ENCODE results near the gene FAM174C. TPM values are rescaled to one million over a fixed set of nuclear protein-coding genes. Genes with fewer than 3 reads are reported as not detected.
"Not testable (repeated sequence)": the region's sequence is repeated elsewhere in the genome, so short reads cannot be mapped to it uniquely, and the experiment has no call there.

The FAM174C gene
- polyA plus RNA-seq, 6 donors from 2014 or later: 48.9 to 80.0 (median 64.7) TPM

DNA sequence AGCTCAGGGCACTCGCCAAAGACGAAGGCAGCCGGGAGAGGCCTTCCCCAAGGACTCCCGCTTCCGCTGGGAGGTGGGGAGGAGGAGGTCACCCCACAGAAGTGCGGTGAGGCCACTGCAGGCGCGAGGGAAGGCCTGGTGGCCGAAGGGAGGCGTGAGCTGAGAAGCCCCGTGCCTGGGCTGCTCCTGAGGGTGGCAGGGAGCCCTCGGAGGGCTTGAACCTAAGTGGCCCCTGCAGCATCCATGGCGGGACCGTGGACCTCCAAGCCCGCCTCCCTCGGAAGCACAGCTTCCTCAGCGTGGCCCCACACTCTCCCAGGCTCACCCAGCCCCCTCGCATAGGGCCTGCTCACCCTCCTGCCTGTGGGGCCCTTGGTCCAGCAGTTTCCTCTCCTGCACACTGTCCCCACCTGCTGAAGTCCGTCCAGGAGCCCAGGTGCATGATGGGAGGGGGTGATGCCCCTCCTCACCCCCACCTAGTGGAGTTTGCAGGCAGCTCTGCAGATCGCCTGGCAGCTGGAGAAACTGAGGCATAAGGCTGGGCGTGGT lies 36.3 kb downstream of the FAM174C start:
- Mint-ChIP-seq H3K27ac (no peak overlapping the region), H3K9me3 (no peaks in the 10 kb centered on the region), H3K27me3 (peaks cover 0 to 9% (median 4%) of the 10 kb centered on the region in 3 donors), H3K36me3 (no peaks in the 10 kb centered on the region), H3K4me3 (no peak overlapping the region), H3K4me1 (peaks cover 0 to 4% (median 0%) of the 10 kb centered on the region in 3 donors)
- no peak for DNase-seq
- ATAC-seq (ENCODE audit: low read depth in 2 of 2): no peak

GRCh38 chr19:1312767-1313694 lies 37.7 kb downstream of the FAM174C start:
- peaks cover 0 to 4% (median 0%) of the 10 kb centered on the region in 3 donors for H3K4me1 Mint-ChIP-seq
- no peak overlapping the region for H3K4me3 Mint-ChIP-seq
- DNase-seq: no peak
- no peak overlapping the region for H3K27ac Mint-ChIP-seq
- peaks cover 11 to 23% (median 12%) of the 10 kb centered on the region in 3 donors for H3K27me3 Mint-ChIP-seq
- H3K9me3 Mint-ChIP-seq: no peaks in the 10 kb centered on the region
- no peak for ATAC-seq (ENCODE audit: low read depth in 2 of 2)
- H3K36me3 Mint-ChIP-seq: no peaks in the 10 kb centered on the region

- no peaks in the 10 kb centered on the region for H3K36me3 Mint-ChIP-seq
Observed at GRCh38 chr19:1313695-1314613, 38.6 kb downstream of the FAM174C start.

GRCh38 chr19:1315470-1316166 lies 40.3 kb downstream of the FAM174C start:
- Mint-ChIP-seq H3K27me3 (peaks cover 12 to 34% (median 19%) of the 10 kb centered on the region in 3 donors), H3K4me1 (peaks cover 0 to 6% (median 0%) of the 10 kb centered on the region in 3 donors), H3K27ac (no peak overlapping the region), H3K36me3 (no peaks in the 10 kb centered on the region), H3K4me3 (peak overlapping the region in 1 of 8 donors; percentile 20), H3K9me3 (no peaks in the 10 kb centered on the region)
- DNase-seq (peak; percentile 24), ATAC-seq (ENCODE audit: low read depth in 2 of 2) (peak; percentile 67 to 74)

More at GRCh38 chr19:1313695-1314613, 38.6 kb downstream of the FAM174C start:
- Mint-ChIP-seq H3K27ac (no peak overlapping the region), H3K4me1 (peaks cover 0 to 6% (median 0%) of the 10 kb centered on the region in 3 donors), H3K4me3 (no peak overlapping the region), H3K27me3 (peaks cover 12 to 28% (median 13%) of the 10 kb centered on the region in 3 donors), H3K9me3 (no peaks in the 10 kb centered on the region)
- no peak for ATAC-seq (ENCODE audit: low read depth in 2 of 2)
- no peak for DNase-seq

GRCh38 chr19:1316466-1316865 lies 41.1 kb downstream of the FAM174C start:
- no peak for ATAC-seq (ENCODE audit: low read depth in 2 of 2)
- Mint-ChIP-seq H3K9me3 (no peaks in the 10 kb centered on the region), H3K27ac (no peak overlapping the region), H3K4me1 (peaks cover 0 to 6% (median 0%) of the 10 kb centered on the region in 3 donors), H3K36me3 (no peaks in the 10 kb centered on the region), H3K27me3 (peaks cover 18 to 38% (median 19%) of the 10 kb centered on the region in 3 donors), H3K4me3 (peak overlapping the region in 1 of 8 donors; percentile 20)
- DNase-seq: no peak

GRCh38 chr19:1317274-1318003 lies 42.1 kb downstream of the FAM174C start:
- Mint-ChIP-seq H3K4me3 (peak overlapping the region in 4 of 8 donors; percentile 20 to 56 (median 40)), H3K27ac (no peak overlapping the region), H3K27me3 (peaks cover 20 to 46% (median 23%) of the 10 kb centered on the region in 3 donors), H3K36me3 (peaks cover under 1 to 4% of the 10 kb centered on the region in 2 donors), H3K9me3 (no peaks in the 10 kb centered on the region), H3K4me1 (peaks cover 0 to 6% (median 1%) of the 10 kb centered on the region in 3 donors)
- ATAC-seq (ENCODE audit: low read depth in 2 of 2) (no peak), DNase-seq (no peak)

DNA sequence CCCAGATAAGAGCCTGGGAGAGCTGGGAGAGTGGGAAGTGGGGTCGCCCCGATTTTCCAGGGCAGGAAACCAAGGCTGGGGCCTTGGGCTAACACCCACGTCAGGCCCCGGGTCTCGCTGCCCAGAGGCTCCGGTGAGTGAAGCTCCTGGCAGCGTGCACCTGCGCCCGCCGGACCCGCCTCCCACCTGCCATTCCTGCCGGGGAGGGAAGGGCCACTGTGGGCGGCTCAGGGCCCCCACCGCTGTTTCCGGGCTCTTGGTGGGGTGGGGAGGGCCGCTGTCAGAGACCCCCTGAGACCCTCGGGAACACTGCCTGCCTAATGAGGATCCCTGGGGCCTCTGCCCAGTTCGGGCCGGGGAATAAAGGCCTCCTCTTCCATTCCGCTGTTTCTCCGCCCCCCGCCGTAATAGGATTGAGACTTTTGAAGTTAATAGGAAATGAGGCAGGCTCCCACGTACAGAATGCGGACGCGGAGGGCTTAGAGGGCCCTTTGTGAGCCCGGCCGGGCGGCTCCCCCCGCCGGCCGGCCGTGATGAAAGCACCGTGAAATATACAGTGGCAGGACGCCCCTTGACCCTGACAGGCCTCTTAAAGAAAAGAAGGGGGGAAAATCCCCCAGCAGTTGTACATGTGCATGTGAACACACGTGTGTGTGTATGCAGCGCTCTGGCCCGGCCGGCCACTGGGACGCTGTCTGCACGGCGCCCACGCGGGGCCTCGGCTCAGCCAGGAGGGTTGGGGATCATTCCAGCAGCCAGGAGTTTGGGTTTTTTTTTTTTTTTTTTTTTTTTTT lies 43.5 kb downstream of the FAM174C start:
- Mint-ChIP-seq H3K4me1 (peaks cover 0 to 7% (median 6%) of the 10 kb centered on the region in 3 donors), H3K36me3 (peaks cover 4 to 11% of the 10 kb centered on the region in 2 donors), H3K9me3 (no peaks in the 10 kb centered on the region), H3K4me3 (no peak overlapping the region), H3K27me3 (peaks cover 23 to 57% (median 34%) of the 10 kb centered on the region in 3 donors), H3K27ac (peak overlapping the region in 1 of 6 donors; percentile 54)
- DNase-seq: no peak
- no peak for ATAC-seq (ENCODE audit: low read depth in 2 of 2)

- not testable (repeated sequence) for H3K4me3 Mint-ChIP-seq
Observed at GRCh38 chr19:1320282-1320650, 44.9 kb downstream of the FAM174C start.

DNA sequence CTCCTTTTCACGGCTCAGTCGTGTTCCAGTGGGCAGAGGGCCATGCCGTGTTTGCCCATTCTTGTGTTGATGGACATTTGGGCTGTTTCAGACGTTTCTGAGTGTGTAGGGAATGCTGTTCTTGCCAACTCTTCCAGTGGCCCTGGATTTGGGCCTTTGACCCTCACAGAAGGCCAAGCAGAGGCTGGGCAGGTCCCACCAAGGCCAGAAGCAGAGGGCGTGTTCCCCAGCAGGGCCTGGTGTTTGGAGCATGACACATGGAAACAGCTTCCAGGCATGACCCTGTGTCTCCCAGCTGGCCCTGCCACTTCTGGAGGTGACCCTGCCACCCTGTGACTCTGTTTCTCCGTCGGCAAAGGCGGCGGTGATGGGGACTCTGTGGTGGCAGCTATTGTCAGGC lies 46.2 kb downstream of the FAM174C start:
- H3K9me3 Mint-ChIP-seq: no peaks in the 10 kb centered on the region
- ATAC-seq (ENCODE audit: low read depth in 2 of 2) (no peak), DNase-seq (no peak)
- peaks cover 29 to 64% (median 41%) of the 10 kb centered on the region in 3 donors for H3K27me3 Mint-ChIP-seq
- H3K4me1 Mint-ChIP-seq: peaks cover 0 to 11% (median 7%) of the 10 kb centered on the region in 3 donors
- peaks cover 4 to 11% of the 10 kb centered on the region in 2 donors for H3K36me3 Mint-ChIP-seq
- H3K27ac Mint-ChIP-seq: no peak overlapping the region
- H3K4me3 Mint-ChIP-seq: peak overlapping the region in 1 of 8 donors; percentile 79

More at GRCh38 chr19:1320282-1320650, 44.9 kb downstream of the FAM174C start:
- ATAC-seq (ENCODE audit: low read depth in 2 of 2); H3K9me3 Mint-ChIP-seq; DNase-seq; H3K27ac Mint-ChIP-seq: not testable (repeated sequence)
- H3K4me1 Mint-ChIP-seq: peaks cover 0 to 11% (median 10%) of the 10 kb centered on the region in 3 donors
- H3K27me3 Mint-ChIP-seq: peaks cover 29 to 61% (median 41%) of the 10 kb centered on the region in 3 donors
- H3K36me3 Mint-ChIP-seq: peaks cover 4 to 11% of the 10 kb centered on the region in 2 donors

DNA sequence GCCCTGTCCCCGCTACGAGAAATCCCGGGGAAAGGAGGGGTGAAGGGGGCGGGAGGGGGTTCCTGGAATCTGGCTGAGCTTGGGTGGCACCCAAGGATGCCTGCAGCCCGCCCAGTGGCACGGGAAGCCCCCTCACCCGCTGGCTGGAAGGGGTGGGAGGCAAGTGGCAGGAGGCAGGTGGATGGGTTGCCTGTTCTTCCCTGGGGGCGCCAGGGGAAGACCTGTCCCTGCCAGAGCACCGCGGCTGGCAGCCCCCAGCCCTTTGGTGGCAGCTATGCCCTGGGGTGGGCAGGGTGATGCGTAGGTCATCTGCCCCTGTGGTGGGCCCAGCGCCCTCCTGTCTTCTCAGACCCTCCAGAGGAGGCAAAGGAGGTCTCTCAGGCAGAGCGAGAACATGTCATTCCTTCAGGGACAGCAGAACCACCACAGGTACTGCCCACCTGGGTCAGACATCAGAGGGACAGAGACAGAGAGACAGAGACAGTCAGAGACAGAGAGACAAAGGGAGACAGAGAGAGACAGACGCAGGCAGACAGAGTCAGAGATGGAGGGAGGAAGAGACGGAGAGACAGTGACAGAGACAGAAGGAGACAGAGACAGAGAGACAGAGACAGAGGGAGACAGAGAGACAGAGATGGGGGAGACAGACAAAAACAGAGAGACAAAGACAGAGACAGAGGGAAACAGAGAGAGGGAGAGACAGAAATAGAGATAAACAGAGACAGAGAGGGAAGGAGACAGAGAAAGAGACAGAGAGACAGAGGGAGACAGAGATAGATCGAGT lies 47.1 kb downstream of the FAM174C start:
- H3K36me3 Mint-ChIP-seq: peaks cover 4 to 11% of the 10 kb centered on the region in 2 donors
- H3K4me3 Mint-ChIP-seq: no peak overlapping the region
- ATAC-seq (ENCODE audit: low read depth in 2 of 2): no peak
- peaks cover 0 to 11% (median 7%) of the 10 kb centered on the region in 3 donors for H3K4me1 Mint-ChIP-seq
- no peak overlapping the region for H3K27ac Mint-ChIP-seq
- H3K9me3 Mint-ChIP-seq: no peaks in the 10 kb centered on the region
- no peak for DNase-seq
- peaks cover 30 to 57% (median 36%) of the 10 kb centered on the region in 3 donors for H3K27me3 Mint-ChIP-seq
